Activated CD8-positive, alpha-beta memory T cell treated with anti-CD3 and anti-CD28 coated beads, Interleukin-2, amount 10 ng/mL, durations not matched to agents 7 days and 5 days (primary cell): Measurements from ENCODE around the gene ZNF512B. TPM values are rescaled to one million over a fixed set of nuclear protein-coding genes. Genes with fewer than 3 reads are reported as not detected.

Experiments
- ATAC-seq: fragments of 150-1000 bp; cut with Tn5 transposase; one replicate; pipeline ENCODE4 v1.10.0; 2021; ENCODE audit warnings: moderate library complexity
- CTCF ChIA-PET: fragments of 350-600 bp; sonication (Branson Sonifier 250); formaldehyde crosslinking; loops from one replicate; lab custom pipeline; 2021; ENCODE audit warnings: antibody characterized with exemption; lab: Charles Lee
- DNase-seq: peaks from one replicate; pipeline ENCODE4 v3.0.0-alpha.2; 2020
- H3K27ac Mint-ChIP-seq: one replicate; pipeline ENCODE4 v1.8.0; 2021; ENCODE audit warnings: mild to moderate bottlenecking, mixed read lengths
- H3K27me3 Mint-ChIP-seq: one replicate; pipeline ENCODE4 v1.8.0; 2021; ENCODE audit warnings: mixed read lengths
- H3K36me3 Mint-ChIP-seq: one replicate; pipeline ENCODE4 v1.8.0; 2021; ENCODE audit warnings: mild to moderate bottlenecking, mixed read lengths
- H3K4me1 Mint-ChIP-seq: one replicate; pipeline ENCODE4 v1.8.0; 2021; ENCODE audit warnings: mixed read lengths
- H3K4me3 Mint-ChIP-seq: one replicate; pipeline ENCODE4 v1.8.0; 2021; ENCODE audit warnings: mild to moderate bottlenecking, moderate library complexity, mixed read lengths
- H3K9me3 Mint-ChIP-seq: one replicate; pipeline ENCODE4 v1.8.0; 2022; ENCODE audit warnings: low read depth, mixed read lengths
- total RNA-seq, 2 experiments: library from RNA; stranded (reverse); gene quantifications; one replicate each; pipeline ENCODE4 v1.2.3, GENCODE V29; 2021

The ZNF512B gene
- total RNA-seq, 2 experiments from 2014 or later = 13.5 to 18.2 TPM

- H3K4me3 Mint-ChIP-seq = peak overlapping the region; percentile 57
- no peaks in the 10 kb centered on the region for H3K27me3 Mint-ChIP-seq
- DNase-seq (no peak), ATAC-seq (no peak)
- peaks cover 30% of the 10 kb centered on the region for H3K4me1 Mint-ChIP-seq
- peak overlapping the region; percentile 85 for H3K27ac Mint-ChIP-seq
- peaks cover 3% of the 10 kb centered on the region for H3K36me3 Mint-ChIP-seq
- H3K9me3 Mint-ChIP-seq = no peaks in the 10 kb centered on the region
- CTCF ChIA-PET = interaction anchor here (0.6 to 2.3 kb wide), 5 partner anchors 16 to 83 kb away, joined by 3 to 18 read pairs (median 4); partner anchors contain the start of gene PRPF6
Measured at GRCh38 chr20:63957690-63958441, 11.9 kb downstream of the ZNF512B start.

DNA sequence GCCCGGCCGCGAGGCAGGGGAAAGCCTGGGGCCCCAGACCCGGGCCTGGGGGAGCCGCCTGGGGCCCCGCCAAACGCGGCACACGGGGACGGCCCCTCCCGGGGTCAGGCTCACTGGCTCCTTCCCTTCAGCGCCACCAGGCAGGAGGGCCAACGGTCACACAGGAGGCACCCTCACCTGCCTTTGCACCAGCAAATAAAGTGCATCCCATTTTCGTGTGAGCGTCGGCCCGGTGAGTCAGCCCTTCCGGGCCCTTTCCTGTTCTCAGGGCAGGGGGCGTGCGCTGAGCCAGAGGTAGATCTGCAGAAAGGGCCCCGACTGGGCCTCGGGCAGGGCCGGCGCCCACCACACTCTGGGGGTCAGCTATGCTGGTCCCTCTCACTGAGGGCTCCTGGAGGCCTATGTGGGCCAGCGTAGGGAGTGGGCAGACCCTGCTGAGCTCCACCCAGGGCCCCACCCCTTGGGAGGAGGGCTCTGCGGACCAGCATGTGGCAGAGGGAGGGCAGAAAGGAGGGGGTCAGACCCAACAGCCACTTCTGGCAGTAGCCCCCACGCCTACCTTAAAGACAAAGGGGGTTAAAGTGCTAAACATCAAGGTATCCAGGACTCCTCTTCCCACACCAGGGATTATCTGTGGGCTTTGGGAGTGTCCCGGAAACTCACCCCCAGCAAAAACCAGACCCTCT, 12.6 kb downstream of the ZNF512B start:
- no peaks in the 10 kb centered on the region for H3K27me3 Mint-ChIP-seq
- CTCF ChIA-PET = interaction anchor here (0.6 to 2.3 kb wide), 8 partner anchors 16 to 436 kb away, joined by 3 to 18 read pairs (median 4); partner anchors contain the start of genes PPDPF, PRPF6 and PTK6
- H3K4me1 Mint-ChIP-seq = peaks cover 30% of the 10 kb centered on the region
- ATAC-seq (peak; percentile 49), DNase-seq (peak; percentile 84)
- peak overlapping the region; percentile 85 for H3K27ac Mint-ChIP-seq
- H3K36me3 Mint-ChIP-seq = peaks cover under 1% of the 10 kb centered on the region
- no peaks in the 10 kb centered on the region for H3K9me3 Mint-ChIP-seq
- peak overlapping the region; percentile 57 for H3K4me3 Mint-ChIP-seq

DNA sequence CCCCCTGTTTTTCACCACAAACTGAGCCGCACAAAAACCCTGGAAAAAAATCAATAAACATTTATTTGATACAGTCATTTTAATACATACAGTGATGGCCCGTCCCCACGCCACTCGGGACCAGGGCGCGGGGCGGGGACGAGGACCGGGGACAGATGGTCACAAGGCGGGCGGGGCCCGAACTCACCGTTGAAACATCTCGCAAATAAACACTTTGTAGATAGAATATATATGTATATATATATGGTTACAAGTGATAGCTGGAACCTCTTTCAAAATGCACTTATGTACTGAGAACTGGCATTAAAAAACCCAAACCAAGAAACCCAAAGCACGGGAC, 13.1 kb downstream of the ZNF512B start:
- ATAC-seq (no peak), DNase-seq (no peak)
- Mint-ChIP-seq H3K9me3 (no peaks in the 10 kb centered on the region), H3K4me3 (peak overlapping the region; percentile 78), H3K4me1 (peaks cover 30% of the 10 kb centered on the region), H3K27ac (peak overlapping the region; percentile 85), H3K27me3 (no peaks in the 10 kb centered on the region), H3K36me3 (no peaks in the 10 kb centered on the region)
- CTCF ChIA-PET = interaction anchor here (0.9 to 2.3 kb wide), 15 partner anchors 15 to 436 kb away, joined by 3 to 18 read pairs (median 3); partner anchors contain the start of genes PPDPF, PRPF6, PTK6 and TPD52L2

DNA sequence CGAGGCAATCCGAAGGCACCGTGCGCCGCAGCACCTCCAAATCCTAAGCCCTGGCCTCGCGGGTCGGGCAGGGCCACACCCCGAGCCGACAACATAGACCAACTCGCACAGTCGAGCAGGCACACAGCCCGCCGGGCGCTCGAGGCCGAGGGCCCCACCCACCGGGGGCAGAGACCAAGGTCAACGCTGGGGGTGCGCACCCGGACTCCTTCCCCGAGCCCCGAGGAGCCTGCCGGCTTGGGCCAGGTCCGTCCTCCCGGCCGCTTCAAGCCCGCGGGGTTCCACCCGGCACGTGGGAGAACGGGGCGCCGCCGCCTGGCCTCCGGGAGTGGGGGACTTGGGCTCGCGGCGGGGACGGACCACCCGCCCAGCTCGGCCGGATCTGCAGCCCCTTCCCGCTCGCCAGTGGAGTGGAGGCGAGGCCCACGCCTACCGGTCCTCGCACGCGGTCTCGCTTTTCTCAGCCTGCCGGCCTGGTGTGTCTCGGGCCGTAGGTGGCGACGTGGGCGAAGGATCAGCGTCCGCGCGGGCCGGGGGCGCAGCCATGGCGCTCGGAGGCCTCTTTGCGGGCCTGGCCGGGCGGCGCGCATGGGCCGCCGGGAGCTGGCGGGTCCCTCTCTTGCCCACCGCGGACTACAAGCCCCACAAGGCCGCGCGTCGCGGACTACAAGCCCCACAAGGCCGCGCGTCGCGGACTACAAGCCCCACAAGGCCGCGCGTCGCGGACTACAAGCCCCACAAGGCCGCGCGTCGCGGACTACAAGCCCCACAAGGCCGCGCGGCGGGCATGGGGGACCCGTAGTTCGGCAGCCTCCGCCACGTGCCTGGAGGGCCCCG, 13.7 kb downstream of the ZNF512B start, which contains the start of gene UCKL1:
Gene UCKL1, minus strand, starts transcription at position 590 of the 837 bp plus-strand sequence. Its CDS starts 44 bp downstream, at position 546.
- Mint-ChIP-seq H3K9me3 (no peaks in the 10 kb centered on the region), H3K4me1 (peaks cover 30% of the 10 kb centered on the region), H3K4me3 (peak within 1 kb of the TSS; percentile 78), H3K27me3 (no peaks in the 10 kb centered on the region), H3K27ac (peak within 1 kb of the TSS; percentile 85), H3K36me3 (no peaks in the 10 kb centered on the region)
- CTCF ChIA-PET = interaction anchor here (0.9 to 2.3 kb wide), 16 partner anchors 12 to 435 kb away, joined by 3 to 18 read pairs (median 4); partner anchors contain the start of genes PPDPF, PTK6 and TPD52L2
- DNase-seq = peak; percentile 94
- ATAC-seq = peak; percentile 83

GRCh38 chr20:63955281-63955826, 14.4 kb downstream of the ZNF512B start:
- Mint-ChIP-seq H3K9me3 (no peaks in the 10 kb centered on the region), H3K4me1 (peaks cover 30% of the 10 kb centered on the region), H3K36me3 (no peaks in the 10 kb centered on the region), H3K4me3 (peak overlapping the region; percentile 78), H3K27ac (peak overlapping the region; percentile 65), H3K27me3 (no peaks in the 10 kb centered on the region)
- ATAC-seq = peak; percentile 21
- CTCF ChIA-PET = interaction anchor here (0.6 to 2.3 kb wide), 7 partner anchors 12 to 418 kb away, joined by 3 to 18 read pairs (median 4); partner anchors contain the start of gene PTK6
- peak; percentile 69 for DNase-seq

DNA sequence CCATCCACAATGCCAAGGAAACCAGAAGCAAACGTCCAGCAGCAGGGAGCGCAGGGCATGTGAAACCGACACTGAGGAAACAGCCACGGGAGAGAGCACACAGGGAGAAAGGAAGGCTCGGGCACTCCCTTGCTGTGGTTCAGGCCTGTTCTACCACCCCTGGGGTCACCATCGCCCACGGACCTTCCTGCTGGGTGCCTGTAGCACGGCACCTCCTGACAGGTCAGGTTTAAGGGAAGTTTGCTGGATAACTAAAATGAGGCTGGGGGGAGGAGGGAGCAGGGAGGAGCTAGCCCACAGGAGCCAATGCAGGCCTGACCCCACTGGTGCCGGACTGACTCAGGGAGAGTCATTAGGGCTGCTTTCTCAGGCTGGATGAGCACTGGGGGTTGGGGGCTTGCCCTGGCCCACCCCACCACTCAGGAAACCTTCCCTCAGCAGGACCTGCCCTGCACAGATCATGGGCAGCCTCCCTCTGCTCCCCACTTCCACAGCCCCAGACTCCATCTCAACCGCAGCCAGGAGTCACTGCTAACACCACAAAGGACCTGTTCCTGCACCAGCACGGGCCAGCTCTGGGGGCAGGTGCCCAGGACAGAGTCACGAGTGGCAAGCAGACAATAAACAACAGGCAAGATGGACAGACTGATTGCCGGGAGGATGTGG, 15.8 kb downstream of the ZNF512B start:
- peak overlapping the region; percentile 78 for H3K4me3 Mint-ChIP-seq
- no peak for ATAC-seq
- H3K36me3 Mint-ChIP-seq = no peaks in the 10 kb centered on the region
- H3K27ac Mint-ChIP-seq = peak overlapping the region; percentile 66
- peaks cover 41% of the 10 kb centered on the region for H3K4me1 Mint-ChIP-seq
- no peaks in the 10 kb centered on the region for H3K9me3 Mint-ChIP-seq
- no peaks in the 10 kb centered on the region for H3K27me3 Mint-ChIP-seq
- CTCF ChIA-PET = interaction anchor here (1.3 to 2.6 kb wide), 3 partner anchors 20 to 85 kb away, joined by 3 to 7 read pairs (median 5); no protein-coding TSS in a partner anchor
- no peak for DNase-seq

DNA sequence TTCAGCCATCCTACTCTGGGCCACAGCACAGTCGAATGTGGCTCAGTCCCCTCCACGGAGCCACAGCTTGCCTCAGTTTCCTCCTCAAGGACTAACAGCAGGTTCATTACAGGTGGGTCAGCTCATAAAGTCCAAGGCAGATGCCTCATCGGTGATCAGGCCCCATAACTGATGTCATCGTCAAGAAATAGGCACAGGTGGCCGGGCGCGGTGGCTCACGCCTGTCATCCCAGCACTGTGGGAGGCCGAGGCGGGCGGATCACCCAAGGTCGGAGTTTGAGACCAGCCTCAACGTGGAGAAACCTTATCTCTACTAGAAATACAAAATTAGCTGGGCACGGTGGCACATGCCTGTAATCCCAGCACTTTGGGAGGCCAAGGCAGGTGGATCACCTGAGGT, 17.0 kb downstream of the ZNF512B start:
- Mint-ChIP-seq H3K27me3 (no peaks in the 10 kb centered on the region), H3K36me3 (no peaks in the 10 kb centered on the region), H3K27ac (no peak overlapping the region), H3K4me3 (no peak overlapping the region), H3K4me1 (peaks cover 49% of the 10 kb centered on the region), H3K9me3 (no peaks in the 10 kb centered on the region)
- ATAC-seq (no peak), DNase-seq (no peak)
- CTCF ChIA-PET = interaction anchor here (1.8 to 2.6 kb wide), 2 partner anchors 21 to 86 kb away, joined by 5 to 7 read pairs; no protein-coding TSS in a partner anchor

DNA sequence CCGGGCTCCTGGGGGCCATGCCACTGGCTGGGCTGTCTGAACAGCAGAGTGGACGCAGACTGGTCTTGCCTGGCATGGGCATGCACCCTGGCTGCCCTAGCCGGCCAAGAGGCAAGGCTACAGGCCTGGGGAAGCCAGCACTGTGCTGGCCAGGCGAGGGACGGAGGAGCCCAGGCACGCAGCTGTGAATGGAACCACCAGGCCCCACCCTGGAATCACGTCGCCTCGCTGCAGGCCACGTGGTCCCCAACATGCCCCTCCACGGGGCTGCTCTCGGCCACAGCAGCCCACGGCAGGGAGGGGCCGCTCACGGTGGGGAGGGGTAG, 17.6 kb downstream of the ZNF512B start:
- Mint-ChIP-seq H3K4me1 (peaks cover 49% of the 10 kb centered on the region), H3K27me3 (no peaks in the 10 kb centered on the region), H3K27ac (no peak overlapping the region), H3K36me3 (no peaks in the 10 kb centered on the region), H3K4me3 (no peak overlapping the region), H3K9me3 (no peaks in the 10 kb centered on the region)
- no peak for DNase-seq
- CTCF ChIA-PET = interaction anchor here (1.8 to 2.6 kb wide), 2 partner anchors 22 to 87 kb away, joined by 5 to 7 read pairs; no protein-coding TSS in a partner anchor
- ATAC-seq = no peak

DNA sequence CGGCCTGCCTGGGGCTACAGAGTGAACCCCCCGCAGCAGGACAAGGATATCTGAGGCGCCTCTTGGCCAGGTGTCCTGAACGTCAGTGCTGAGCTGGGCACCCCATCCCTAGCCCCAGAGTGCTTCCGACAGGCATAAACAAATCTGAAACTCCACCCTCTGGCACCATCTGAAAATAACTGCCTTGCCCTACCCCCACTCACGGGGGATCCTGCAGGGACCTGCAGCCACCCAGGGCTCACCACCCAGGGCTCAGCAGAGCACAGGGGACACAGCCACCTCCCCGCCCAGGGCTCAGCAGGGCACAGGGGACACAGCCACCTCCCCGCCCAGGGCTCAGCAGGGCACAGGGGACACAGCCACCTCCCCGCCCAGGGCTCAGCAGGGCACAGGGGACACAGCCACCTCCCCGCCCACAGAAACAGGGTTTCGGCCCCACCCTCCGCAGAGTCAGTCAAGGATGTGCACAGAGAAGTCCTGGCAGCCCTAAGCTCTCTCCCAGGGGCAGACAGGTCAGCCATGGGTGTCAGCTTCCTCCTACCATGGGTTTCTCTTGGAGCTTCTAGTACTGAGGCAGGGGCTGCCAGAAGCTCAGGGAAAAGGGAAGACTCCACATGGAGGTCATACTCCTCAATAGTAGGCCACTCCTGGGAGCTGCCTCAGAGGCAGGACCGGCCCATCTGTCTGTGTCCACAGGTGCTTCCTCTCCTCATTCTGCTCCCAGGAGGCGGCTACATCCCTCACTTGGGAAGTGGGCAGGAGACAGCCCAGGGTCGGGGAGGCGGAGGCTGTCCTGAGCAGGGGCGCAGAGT, 18.1 kb downstream of the ZNF512B start:
- no peaks in the 10 kb centered on the region for H3K27me3 Mint-ChIP-seq
- H3K9me3 Mint-ChIP-seq = no peaks in the 10 kb centered on the region
- no peak overlapping the region for H3K4me3 Mint-ChIP-seq
- ATAC-seq (no peak), DNase-seq (no peak)
- H3K27ac Mint-ChIP-seq = no peak overlapping the region
- H3K36me3 Mint-ChIP-seq = no peaks in the 10 kb centered on the region
- CTCF ChIA-PET = interaction anchor here (0.9 to 2.6 kb wide), 4 partner anchors 22 to 413 kb away, joined by 3 to 9 read pairs (median 6); no protein-coding TSS in a partner anchor
- peaks cover 50% of the 10 kb centered on the region for H3K4me1 Mint-ChIP-seq

- Mint-ChIP-seq H3K36me3 (no peaks in the 10 kb centered on the region), H3K27ac (no peak overlapping the region), H3K27me3 (no peaks in the 10 kb centered on the region), H3K4me1 (peaks cover 49% of the 10 kb centered on the region), H3K4me3 (no peak overlapping the region), H3K9me3 (no peaks in the 10 kb centered on the region)
- CTCF ChIA-PET = interaction anchor here (0.9 to 1.6 kb wide), 2 partner anchors 88 to 412 kb away, joined by 3 to 9 read pairs; no protein-coding TSS in a partner anchor
- DNase-seq (no peak), ATAC-seq (no peak)
Measured at GRCh38 chr20:63950701-63951397, 18.9 kb downstream of the ZNF512B start.
